GM19324 (cell line): ENCODE data around the gene IMP4.
A peak's percentile ranks its signal among the peaks of the same experiment; 100 is the strongest.

ENCODE experiments used
- ATAC-seq: cut with Tn5 transposase; IDR thresholded peaks from one replicate; pipeline ENCODE4 v1.9.1; 2021; ENCODE audit warnings: mild to moderate bottlenecking, moderate library complexity; ENCODE audit not compliant: unreplicated experiment, low FRiP score

IMP4 gene

GRCh38 chr2:130336150-130336876 lies 6.4 kb upstream of the IMP4 start:
- ATAC-seq, result no peak

GRCh38 chr2:130336877-130337734 lies 5.6 kb upstream of the IMP4 start:
- ATAC-seq, result no peak

- ATAC-seq, result no peak
Observed at GRCh38 chr2:130337735-130338325, 4.9 kb upstream of the IMP4 start.

- ATAC-seq, result no peak
Observed at GRCh38 chr2:130338793-130339345, 3.8 kb upstream of the IMP4 start.

- no peak for ATAC-seq
Observed at GRCh38 chr2:130339885-130340745, 2.6 kb upstream of the IMP4 start.

GRCh38 chr2:130341562-130342019 lies 1.1 kb upstream of the IMP4 start:
- no peak for ATAC-seq

GRCh38 chr2:130342020-130342532 lies 621 bp upstream of the IMP4 start:
- peak; percentile 82 for ATAC-seq

- no peak for ATAC-seq
Observed at GRCh38 chr2:130344578-130344977, 1.9 kb downstream of the IMP4 start.

GRCh38 chr2:130345091-130345490 lies 2.4 kb downstream of the IMP4 start:
- no peak for ATAC-seq

- ATAC-seq, result no peak
Observed at GRCh38 chr2:130345611-130346010, 2.9 kb downstream of the IMP4 start.

- no peak for ATAC-seq
Observed at GRCh38 chr2:130346041-130346740, 3.5 kb downstream of the IMP4 start.

GRCh38 chr2:130346741-130347066 lies 4.0 kb downstream of the IMP4 start:
- no peak for ATAC-seq

GRCh38 chr2:130347220-130347925 lies 4.7 kb downstream of the IMP4 start:
- no peak for ATAC-seq

GRCh38 chr2:130349174-130349573 lies 6.5 kb downstream of the IMP4 start:
- ATAC-seq, result no peak

GRCh38 chr2:130351711-130352110 lies 9.0 kb downstream of the IMP4 start:
- ATAC-seq, result no peak

GRCh38 chr2:130352237-130352636 lies 9.5 kb downstream of the IMP4 start:
- ATAC-seq, result no peak

GRCh38 chr2:130353291-130354138 lies 10.8 kb downstream of the IMP4 start:
- ATAC-seq, result no peak

GRCh38 chr2:130354139-130354428 lies 11.4 kb downstream of the IMP4 start:
- no peak for ATAC-seq
